SU-DHL-6 (cell line): ENCODE measurements around the gene KRTAP19-8.

ENCODE experiments used
- CTCF ChIP-seq: fragments of 200-600 bp; sonication (generic); IDR thresholded peaks from one replicate; pipeline ENCODE4 v1.5.1; 2017; ENCODE audit warnings: antibody characterized with exemption, mild to moderate bottlenecking, low read length, moderate library complexity; ENCODE audit not compliant: insufficient read depth, poor library complexity, severe bottlenecking
- EZH2phosphoT487 ChIP-seq: fragments of 200-600 bp; sonication (generic), shearing (Covaris generic); conservative IDR thresholded peaks from 2 replicates; pipeline ENCODE4 v1.6.1; 2018; ENCODE audit warnings: mild to moderate bottlenecking, antibody characterized with exemption, low read length, moderate library complexity, mixed read lengths

- no peak for TF ChIP-seq CTCF
- TF ChIP-seq EZH2phosphoT487: no peak
Observed at GRCh38 chr21:31011412-31011811, 26.9 kb downstream of the KRTAP19-8 start.
